Esophagus squamous epithelium (tissue), 4 donors: ENCODE results near the gene FBXL7.

Source experiments
- CTCF ChIP-seq, 6 experiments: fragments of 450-650 bp in 4 of 6; fragments of 200-600 bp in 2 of 6; sonication (generic) in 2 of 6; IDR thresholded peaks; one replicate each; pipeline ENCODE4 v1.5.1; 2016 to 2019; ENCODE audit warnings: antibody characterized with exemption in 6 of 6, mild to moderate bottlenecking in 4 of 6, moderate library complexity in 4 of 6
- POLR2A ChIP-seq, 4 donors: fragments of 450-650 bp; IDR thresholded peaks; one replicate each; pipeline ENCODE4 v1.6.1; 2017; ENCODE audit warnings: antibody characterized with exemption in 4 of 4, mild to moderate bottlenecking in 4 of 4, moderate library complexity in 3 of 4

- peak in 5 of 6 experiments; percentile 9 to 54 (median 33) for TF ChIP-seq CTCF (IDR thresholded peaks at IDR 0.05)
- no peak for TF ChIP-seq POLR2A (IDR thresholded peaks at IDR 0.05)
Observed at GRCh38 chr5:15598294-15598902, 98.4 kb downstream of the FBXL7 start.
